ENCODE results near the gene TCF23.
A peak's percentile ranks its signal among the peaks of the same experiment; 100 is the strongest.
"Not testable (repeated sequence)": the region's sequence is repeated elsewhere in the genome, so short reads cannot be mapped to it uniquely, and the experiment has no call there.

Gene TCF23

DNA sequence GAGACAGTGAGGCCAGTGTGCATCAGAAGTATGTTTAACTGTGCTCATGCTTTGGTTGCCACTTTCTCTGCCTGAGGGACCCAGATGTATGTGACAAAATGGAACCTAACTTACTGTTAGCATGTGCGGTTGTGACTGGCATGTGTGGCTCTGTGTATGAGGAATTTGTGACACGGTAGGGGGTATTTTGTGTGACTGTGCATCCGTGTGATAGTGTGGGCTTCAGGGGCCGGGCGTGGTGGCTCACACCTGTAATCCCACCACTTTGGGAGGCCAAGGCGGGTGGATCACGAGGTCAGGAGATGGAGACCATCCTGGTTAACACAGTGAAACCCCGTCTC, 29.5 kb upstream of the TCF23 start:
- not testable (repeated sequence) for H4K91ac ChIP-seq (ENCODE audit: low read depth, low read length, poor library complexity); H3K4ac ChIP-seq (ENCODE audit: low read length); H4K8ac ChIP-seq (ENCODE audit: low read depth, low read length); H3K79me1 ChIP-seq (ENCODE audit: low read depth, low read length); H3K9me3 ChIP-seq (replicated peaks in 1 of 2; ENCODE audit: control insufficient read depth in 2 of 2, insufficient read depth in 1 of 2, low read depth in 1 of 2, low read length in 2 of 2); DNase-seq (ENCODE audit: low spot score); H2BK120ac ChIP-seq (ENCODE audit: low read depth, low read length); H2BK15ac ChIP-seq (ENCODE audit: low read length); H2BK5ac ChIP-seq (ENCODE audit: low read length); H3K27ac ChIP-seq (replicated peaks; ENCODE audit: low read length); H3K36me3 ChIP-seq (replicated peaks in 1 of 2; ENCODE audit: control insufficient read depth in 2 of 2, insufficient read depth in 2 of 2, low read length in 2 of 2)
- WGBS, 2 donors (ENCODE audit: extremely low coverage in 2 of 2, insufficient read length in 2 of 2, insufficient replicate concordance in 1 of 2) = no CpG with 5 or more reads among the region's 8 CpGs
- Histone ChIP-seq H3K4me2 (ENCODE audit: insufficient read depth, low read length, poor library complexity, severe bottlenecking) (peak overlapping the region; percentile 95), H3K4me1 (ENCODE audit: control insufficient read depth in 2 of 2, insufficient read depth in 1 of 2, low read depth in 1 of 2, low read length in 2 of 2) (peaks cover 6 to 11% of the 10 kb centered on the region in 2 donors), H3K4me3 (ENCODE audit: low read length in 2 of 2) (peak overlapping the region; percentile 43 to 76), H3K9ac (ENCODE audit: low read depth, low read length, poor library complexity) (peak overlapping the region; percentile 87), H3K14ac (ENCODE audit: low read length) (peak overlapping the region; percentile 39), H3K23ac (ENCODE audit: low read depth, low read length, poor library complexity) (peak overlapping the region; percentile 12), H3K18ac (ENCODE audit: low read length) (peak overlapping the region; percentile 88), H3K27me3 (ENCODE audit: control insufficient read depth in 3 of 3, insufficient read depth in 3 of 3, low read depth in 1 of 3, low read length in 3 of 3) (peaks cover 6 to 88% (median 33%) of the 10 kb centered on the region in 3 experiments), H2AFZ (ENCODE audit: low read length) (peak overlapping the region; percentile 90), H2AK5ac (ENCODE audit: low read depth, low read length) (peak overlapping the region; percentile 91), H2BK12ac (ENCODE audit: low read length) (peak overlapping the region; percentile 59)

GRCh38 chr2:27121906-27122305, 26.9 kb upstream of the TCF23 start:
- Histone ChIP-seq H3K4me3 (ENCODE audit: low read length in 2 of 2) (no peak overlapping the region), H3K27ac (replicated peaks; ENCODE audit: low read length) (no peak overlapping the region), H3K79me1 (ENCODE audit: low read depth, low read length) (no peaks in the 10 kb centered on the region), H2AK5ac (ENCODE audit: low read depth, low read length) (no peak overlapping the region), H3K4me2 (ENCODE audit: insufficient read depth, low read length, poor library complexity, severe bottlenecking) (no peak overlapping the region), H3K36me3 (replicated peaks in 1 of 2; ENCODE audit: control insufficient read depth in 2 of 2, insufficient read depth in 2 of 2, low read length in 2 of 2) (no peaks in the 10 kb centered on the region), H3K18ac (ENCODE audit: low read length) (no peak overlapping the region), H2BK12ac (ENCODE audit: low read length) (no peak overlapping the region), H3K4me1 (ENCODE audit: control insufficient read depth in 2 of 2, insufficient read depth in 1 of 2, low read depth in 1 of 2, low read length in 2 of 2) (peaks cover 6 to 11% of the 10 kb centered on the region in 2 donors), H3K27me3 (ENCODE audit: control insufficient read depth in 3 of 3, insufficient read depth in 3 of 3, low read depth in 1 of 3, low read length in 3 of 3) (peaks cover 6 to 77% (median 33%) of the 10 kb centered on the region in 3 experiments), H3K4ac (ENCODE audit: low read length) (no peak overlapping the region), H3K9ac (ENCODE audit: low read depth, low read length, poor library complexity) (no peak overlapping the region), H3K23ac (ENCODE audit: low read depth, low read length, poor library complexity) (no peak overlapping the region), H2BK5ac (ENCODE audit: low read length) (no peak overlapping the region), H3K9me3 (replicated peaks in 1 of 2; ENCODE audit: control insufficient read depth in 2 of 2, insufficient read depth in 1 of 2, low read depth in 1 of 2, low read length in 2 of 2) (peaks cover 0 to 4% of the 10 kb centered on the region in 2 donors), H2BK120ac (ENCODE audit: low read depth, low read length) (no peak overlapping the region), H4K91ac (ENCODE audit: low read depth, low read length, poor library complexity) (no peak overlapping the region), H2AFZ (ENCODE audit: low read length) (no peak overlapping the region), H2BK15ac (ENCODE audit: low read length) (no peak overlapping the region), H3K14ac (ENCODE audit: low read length) (no peak overlapping the region), H4K8ac (ENCODE audit: low read depth, low read length) (no peak overlapping the region)
- WGBS, 2 donors (ENCODE audit: extremely low coverage in 2 of 2, insufficient read length in 2 of 2, insufficient replicate concordance in 1 of 2) = no CpG with 5 or more reads among the region's 2 CpGs
- no peak for DNase-seq (ENCODE audit: low spot score)

DNA sequence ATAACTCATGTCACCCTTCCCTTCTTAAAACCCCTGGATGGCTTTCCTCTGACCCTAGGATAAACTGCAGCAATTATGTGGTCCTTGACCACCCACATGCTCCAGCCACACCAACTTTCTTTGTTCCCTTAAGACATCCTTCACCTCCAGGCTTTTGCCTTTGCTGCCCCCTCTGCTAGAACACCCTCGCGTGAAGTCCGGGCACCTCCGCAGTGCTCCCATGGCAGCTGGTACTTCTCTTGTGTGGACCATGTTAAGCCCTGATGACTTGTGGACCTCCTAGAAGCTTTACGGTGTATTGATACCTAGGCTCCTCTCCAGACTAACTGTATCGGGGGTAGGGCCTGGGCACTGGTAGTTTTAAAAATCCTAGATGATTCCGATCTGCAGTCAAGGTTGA, 26.0 kb upstream of the TCF23 start:
- H4K91ac ChIP-seq (ENCODE audit: low read depth, low read length, poor library complexity) = no peak overlapping the region
- H3K4me3 ChIP-seq (ENCODE audit: low read length in 2 of 2) = no peak overlapping the region
- DNase-seq (ENCODE audit: low spot score) = no peak
- no peak overlapping the region for H3K4me2 ChIP-seq (ENCODE audit: insufficient read depth, low read length, poor library complexity, severe bottlenecking)
- no peak overlapping the region for H3K9ac ChIP-seq (ENCODE audit: low read depth, low read length, poor library complexity)
- no peak overlapping the region for H2AK5ac ChIP-seq (ENCODE audit: low read depth, low read length)
- H2AFZ ChIP-seq (ENCODE audit: low read length) = peak overlapping the region; percentile 94
- no peak overlapping the region for H2BK5ac ChIP-seq (ENCODE audit: low read length)
- no peak overlapping the region for H4K8ac ChIP-seq (ENCODE audit: low read depth, low read length)
- H3K27ac ChIP-seq (replicated peaks; ENCODE audit: low read length) = no peak overlapping the region
- H3K36me3 ChIP-seq (replicated peaks in 1 of 2; ENCODE audit: control insufficient read depth in 2 of 2, insufficient read depth in 2 of 2, low read length in 2 of 2) = no peaks in the 10 kb centered on the region
- H3K4ac ChIP-seq (ENCODE audit: low read length) = no peak overlapping the region
- peaks cover 6 to 11% of the 10 kb centered on the region in 2 donors for H3K4me1 ChIP-seq (ENCODE audit: control insufficient read depth in 2 of 2, insufficient read depth in 1 of 2, low read depth in 1 of 2, low read length in 2 of 2)
- no peak overlapping the region for H3K14ac ChIP-seq (ENCODE audit: low read length)
- WGBS, 2 donors (ENCODE audit: extremely low coverage in 2 of 2, insufficient read length in 2 of 2, insufficient replicate concordance in 1 of 2) = no CpG with 5 or more reads among the region's 7 CpGs
- no peak overlapping the region for H2BK12ac ChIP-seq (ENCODE audit: low read length)
- no peak overlapping the region for H2BK120ac ChIP-seq (ENCODE audit: low read depth, low read length)
- H3K9me3 ChIP-seq (replicated peaks in 1 of 2; ENCODE audit: control insufficient read depth in 2 of 2, insufficient read depth in 1 of 2, low read depth in 1 of 2, low read length in 2 of 2) = peaks cover 0 to 4% of the 10 kb centered on the region in 2 donors
- H3K18ac ChIP-seq (ENCODE audit: low read length) = no peak overlapping the region
- peaks cover 6 to 69% (median 30%) of the 10 kb centered on the region in 3 experiments for H3K27me3 ChIP-seq (ENCODE audit: control insufficient read depth in 3 of 3, insufficient read depth in 3 of 3, low read depth in 1 of 3, low read length in 3 of 3)
- H3K23ac ChIP-seq (ENCODE audit: low read depth, low read length, poor library complexity) = no peak overlapping the region
- H2BK15ac ChIP-seq (ENCODE audit: low read length) = no peak overlapping the region
- H3K79me1 ChIP-seq (ENCODE audit: low read depth, low read length) = no peaks in the 10 kb centered on the region

DNA sequence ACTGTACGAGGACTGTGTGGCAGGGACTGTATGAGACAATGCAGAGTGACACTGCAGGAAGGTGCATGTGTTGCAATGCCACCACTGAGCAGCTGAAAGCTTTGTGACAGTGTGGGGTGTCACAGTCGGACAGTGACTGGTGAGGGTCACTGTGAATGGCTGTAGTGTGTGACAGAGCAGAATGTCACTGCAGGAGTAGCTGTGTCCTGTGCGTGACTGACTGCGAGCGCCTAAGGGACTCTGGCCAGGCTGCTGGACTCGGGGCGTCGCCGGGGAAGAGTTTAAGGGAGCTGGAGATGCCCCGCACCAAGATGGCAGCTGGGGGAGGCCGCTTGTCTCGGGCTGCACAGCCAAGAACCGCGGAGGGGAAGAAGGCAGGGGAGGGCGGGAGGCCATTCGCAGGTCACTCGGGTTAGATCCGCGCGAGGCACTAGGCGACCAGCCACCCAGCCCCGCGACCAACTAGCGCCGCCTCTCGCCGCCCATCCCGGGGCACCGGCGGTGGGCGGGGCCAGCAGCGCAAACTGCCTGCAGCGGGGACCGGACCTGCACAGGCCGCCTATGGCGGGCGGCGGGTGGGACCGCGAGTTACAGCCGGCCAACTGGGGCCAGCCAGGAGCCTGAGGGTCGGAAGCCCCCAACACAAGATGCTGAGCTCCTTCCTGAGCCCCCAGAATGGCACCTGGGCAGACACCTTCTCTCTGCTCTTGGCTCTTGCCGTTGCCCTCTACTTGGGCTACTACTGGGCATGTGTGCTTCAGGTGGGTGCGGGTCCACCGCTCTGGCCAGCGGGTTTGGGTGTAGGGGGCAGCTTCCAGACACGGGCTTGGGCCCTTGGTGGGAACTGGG, 25.3 kb upstream of the TCF23 start, which contains the start of gene ABHD1:
Gene ABHD1, plus strand, starts transcription at position 514 of the 849 bp plus-strand sequence. Its CDS starts 134 bp downstream, at position 648.
- Histone ChIP-seq H3K27me3 (ENCODE audit: control insufficient read depth in 3 of 3, insufficient read depth in 3 of 3, low read depth in 1 of 3, low read length in 3 of 3) (peaks cover 6 to 61% (median 22%) of the 10 kb centered on the region in 3 experiments), H2BK15ac (ENCODE audit: low read length) (no peak within 1 kb of the TSS), H2AK5ac (ENCODE audit: low read depth, low read length) (peak within 1 kb of the TSS; percentile 0), H3K36me3 (replicated peaks in 1 of 2; ENCODE audit: control insufficient read depth in 2 of 2, insufficient read depth in 2 of 2, low read length in 2 of 2) (no peaks in the 10 kb centered on the region), H3K23ac (ENCODE audit: low read depth, low read length, poor library complexity) (peak within 1 kb of the TSS; percentile 36), H3K4me1 (ENCODE audit: control insufficient read depth in 2 of 2, insufficient read depth in 1 of 2, low read depth in 1 of 2, low read length in 2 of 2) (peaks cover 4 to 9% of the 10 kb centered on the region in 2 donors), H3K9ac (ENCODE audit: low read depth, low read length, poor library complexity) (peak within 1 kb of the TSS; percentile 17), H3K4me2 (ENCODE audit: insufficient read depth, low read length, poor library complexity, severe bottlenecking) (peak within 1 kb of the TSS; percentile 66), H4K8ac (ENCODE audit: low read depth, low read length) (no peak within 1 kb of the TSS), H2AFZ (ENCODE audit: low read length) (peak within 1 kb of the TSS; percentile 94), H2BK5ac (ENCODE audit: low read length) (no peak within 1 kb of the TSS), H3K4me3 (ENCODE audit: low read length in 2 of 2) (peak within 1 kb of the TSS; percentile 43 to 79), H3K9me3 (replicated peaks in 1 of 2; ENCODE audit: control insufficient read depth in 2 of 2, insufficient read depth in 1 of 2, low read depth in 1 of 2, low read length in 2 of 2) (peaks cover 0 to 4% of the 10 kb centered on the region in 2 donors), H2BK12ac (ENCODE audit: low read length) (peak within 1 kb of the TSS; percentile 5), H3K18ac (ENCODE audit: low read length) (peak within 1 kb of the TSS; percentile 39), H3K27ac (replicated peaks; ENCODE audit: low read length) (no peak within 1 kb of the TSS), H2BK120ac (ENCODE audit: low read depth, low read length) (no peak within 1 kb of the TSS), H3K4ac (ENCODE audit: low read length) (no peak within 1 kb of the TSS), H3K79me1 (ENCODE audit: low read depth, low read length) (no peaks in the 10 kb centered on the region), H4K91ac (ENCODE audit: low read depth, low read length, poor library complexity) (no peak within 1 kb of the TSS), H3K14ac (ENCODE audit: low read length) (no peak within 1 kb of the TSS)
- WGBS, 2 donors (ENCODE audit: extremely low coverage in 2 of 2, insufficient read length in 2 of 2, insufficient replicate concordance in 1 of 2) = no CpG with 5 or more reads among the region's 47 CpGs
- DNase-seq (ENCODE audit: low spot score) = no peak

Measured in neuronal stem cell (in vitro differentiated cells).